Lower lobe of right lung (tissue), 2 donors: ENCODE measurements around the gene RPH3AL. TPM values are rescaled to one million over a fixed set of nuclear protein-coding genes. Genes with fewer than 3 reads are reported as not detected.

ENCODE experiments used
- ATAC-seq, 2 donors: fragments of 200-7000 bp; cut with Tn5 transposase; one replicate each; pipeline ENCODE4 v1.9.1; 2020 to 2022; ENCODE audit warnings: mild to moderate bottlenecking in 2 of 2, moderate library complexity in 2 of 2
- DNase-seq: peaks from one replicate; pipeline ENCODE4 v3.0.0-alpha.2; 2020
- H3K27ac ChIP-seq: fragments of 200-600 bp; one replicate; pipeline ENCODE4 v1.8.0; 2022
- H3K27me3 ChIP-seq: fragments of 200-600 bp; one replicate; pipeline ENCODE4 v1.8.0; 2022; ENCODE audit warnings: low read depth
- H3K36me3 ChIP-seq: fragments of 200-600 bp; one replicate; pipeline ENCODE4 v1.8.0; 2022; ENCODE audit warnings: mild to moderate bottlenecking
- H3K4me1 ChIP-seq: fragments of 200-600 bp; one replicate; pipeline ENCODE4 v1.8.0; 2022
- H3K4me3 ChIP-seq: fragments of 200-600 bp; one replicate; pipeline ENCODE4 v1.8.0; 2022; ENCODE audit warnings: mild to moderate bottlenecking
- H3K9me3 ChIP-seq: fragments of 200-600 bp; one replicate; pipeline ENCODE4 v1.8.0; 2022
- intact Hi-C: fragments of 100-400 bp; cut with DNase I; formaldehyde crosslinking; loops from one replicate; pipeline ENCODE4 v1.11.0; 2022
- total RNA-seq: library from RNA; stranded (reverse); fragmentation: NEBNext Ultra II Directional; extraction: Animal tissue kit (Norgen Biotek cat#: 25700); gene quantifications from one replicate; pipeline ENCODE4 v1.2.1, GENCODE V29; 2021
- TF ChIP-seq, protein P1 (sequence below): fragments of 200-600 bp; IDR thresholded peaks from one replicate; pipeline ENCODE4 v1.8.0; 2022; ENCODE audit warnings: antibody characterized with exemption, mild to moderate bottlenecking
- donor health status: DM: no; HTN: yes; CAD: no; lungs with severe emphysema.

The RPH3AL gene
- total RNA-seq, 1 donor from 2014 or later, result 38.7 TPM

DNA sequence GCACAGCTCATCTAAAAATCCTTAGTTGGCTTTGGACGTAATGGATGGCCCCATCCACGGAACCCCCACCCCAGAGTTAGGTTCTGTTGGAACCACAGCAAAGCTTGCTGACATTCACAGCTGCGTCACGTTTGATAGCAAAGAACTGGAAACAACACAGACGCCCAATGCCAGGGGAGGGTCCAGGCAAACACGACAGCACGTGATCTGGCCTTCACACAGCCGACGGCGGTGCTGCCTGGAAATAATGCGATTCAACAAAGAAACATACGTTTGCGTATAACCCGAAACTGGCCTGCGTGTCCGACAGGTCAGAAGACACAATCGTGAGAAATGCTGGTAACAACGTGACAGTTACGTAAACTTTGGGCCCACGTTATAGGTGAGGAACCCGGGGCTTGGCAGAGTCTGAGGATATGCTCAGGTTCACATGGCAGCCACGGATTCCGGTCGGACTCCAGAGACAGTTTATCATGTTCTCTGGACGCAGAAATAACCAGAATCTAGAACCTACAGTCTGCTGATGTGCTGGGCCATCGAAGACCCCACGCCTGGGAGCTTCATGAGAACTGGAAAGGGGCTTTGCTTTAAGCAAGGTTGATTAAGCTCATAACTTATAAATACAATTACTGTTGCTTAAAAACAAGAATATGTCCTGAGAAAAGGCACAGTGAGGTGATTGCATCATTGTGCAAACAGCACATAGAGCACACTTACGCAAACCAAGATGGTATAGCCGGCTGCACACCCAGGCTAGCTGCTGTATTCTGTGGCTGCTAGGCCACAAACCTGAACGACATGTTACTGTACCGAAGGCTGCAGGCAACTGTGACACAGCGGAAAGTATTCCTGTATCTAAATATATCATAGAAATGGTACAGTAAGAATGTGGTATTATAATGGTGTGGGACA is 70.4 kb downstream of the RPH3AL start:
- intact Hi-C loops, result no loop called here
- Histone ChIP-seq H3K36me3 (peaks cover 7% of the 10 kb centered on the region), H3K9me3 (no peaks in the 10 kb centered on the region), H3K4me3 (no peak overlapping the region), H3K27ac (no peak overlapping the region), H3K27me3 (no peaks in the 10 kb centered on the region), H3K4me1 (peaks cover 19% of the 10 kb centered on the region)
- TF ChIP-seq, protein P1, sequence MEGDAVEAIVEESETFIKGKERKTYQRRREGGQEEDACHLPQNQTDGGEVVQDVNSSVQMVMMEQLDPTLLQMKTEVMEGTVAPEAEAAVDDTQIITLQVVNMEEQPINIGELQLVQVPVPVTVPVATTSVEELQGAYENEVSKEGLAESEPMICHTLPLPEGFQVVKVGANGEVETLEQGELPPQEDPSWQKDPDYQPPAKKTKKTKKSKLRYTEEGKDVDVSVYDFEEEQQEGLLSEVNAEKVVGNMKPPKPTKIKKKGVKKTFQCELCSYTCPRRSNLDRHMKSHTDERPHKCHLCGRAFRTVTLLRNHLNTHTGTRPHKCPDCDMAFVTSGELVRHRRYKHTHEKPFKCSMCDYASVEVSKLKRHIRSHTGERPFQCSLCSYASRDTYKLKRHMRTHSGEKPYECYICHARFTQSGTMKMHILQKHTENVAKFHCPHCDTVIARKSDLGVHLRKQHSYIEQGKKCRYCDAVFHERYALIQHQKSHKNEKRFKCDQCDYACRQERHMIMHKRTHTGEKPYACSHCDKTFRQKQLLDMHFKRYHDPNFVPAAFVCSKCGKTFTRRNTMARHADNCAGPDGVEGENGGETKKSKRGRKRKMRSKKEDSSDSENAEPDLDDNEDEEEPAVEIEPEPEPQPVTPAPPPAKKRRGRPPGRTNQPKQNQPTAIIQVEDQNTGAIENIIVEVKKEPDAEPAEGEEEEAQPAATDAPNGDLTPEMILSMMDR, result no peak
- ATAC-seq (no peak), DNase-seq (peak; percentile 17)

DNA sequence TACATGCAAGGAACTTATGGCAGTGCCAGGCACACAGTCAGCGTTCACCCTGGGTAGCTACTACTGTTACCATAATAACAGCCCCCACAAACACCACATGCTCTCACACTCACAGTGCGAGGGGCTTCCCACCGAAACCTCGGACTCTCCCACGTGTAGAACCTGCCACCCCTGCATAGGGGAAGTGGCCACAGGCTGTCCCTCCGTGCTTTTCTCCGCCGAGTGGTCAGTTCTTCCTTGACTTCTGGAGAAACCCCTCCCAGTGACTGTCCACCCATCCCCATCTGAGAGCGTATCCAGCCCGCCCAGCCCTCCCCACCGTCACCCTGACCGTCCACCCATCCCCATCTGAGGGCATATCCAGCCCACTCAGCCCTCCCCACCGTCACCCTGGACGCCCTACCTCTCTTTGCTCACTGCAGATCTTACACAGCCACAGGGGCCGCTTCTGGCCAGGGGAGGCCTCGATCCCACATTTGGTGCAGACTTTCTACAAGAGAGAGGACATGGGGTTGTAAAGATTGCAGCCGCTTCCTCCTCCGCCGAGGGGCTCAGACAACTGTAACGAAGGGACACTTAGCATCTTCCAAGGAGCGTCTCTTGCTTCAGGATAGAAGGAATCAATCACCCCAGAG is 71.1 kb downstream of the RPH3AL start:
- H3K36me3 ChIP-seq, result peaks cover 7% of the 10 kb centered on the region
- TF ChIP-seq, protein P1, result no peak
- no peak overlapping the region for H3K4me3 ChIP-seq
- ATAC-seq (no peak), DNase-seq (peak; percentile 19)
- no peak overlapping the region for H3K27ac ChIP-seq
- H3K27me3 ChIP-seq, result no peaks in the 10 kb centered on the region
- intact Hi-C loops, result no loop called here
- peaks cover 19% of the 10 kb centered on the region for H3K4me1 ChIP-seq
- H3K9me3 ChIP-seq, result no peaks in the 10 kb centered on the region

DNA sequence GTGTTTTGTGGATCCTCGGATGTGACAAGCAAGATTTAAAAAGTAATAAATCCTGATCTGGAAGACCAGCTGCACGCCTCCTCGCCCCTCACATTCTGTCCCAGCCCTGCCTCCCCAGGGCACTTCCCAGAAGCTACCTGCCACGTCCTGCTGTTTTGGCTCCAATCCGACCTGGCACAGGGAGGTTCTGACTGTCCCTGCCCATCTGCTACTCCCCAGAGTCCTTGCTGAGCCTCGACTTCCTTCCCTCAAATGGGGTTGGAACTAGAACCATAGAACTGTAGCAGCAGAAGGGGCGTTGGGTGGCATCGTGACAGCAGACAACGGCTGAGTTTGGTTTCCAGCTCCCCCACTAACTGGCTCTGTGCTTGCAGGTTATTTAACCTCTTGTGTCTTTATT is 71.7 kb downstream of the RPH3AL start:
- intact Hi-C loops, result no loop called here
- Histone ChIP-seq H3K27ac (peak overlapping the region; percentile 82), H3K9me3 (no peaks in the 10 kb centered on the region), H3K4me3 (no peak overlapping the region), H3K4me1 (peaks cover 19% of the 10 kb centered on the region), H3K27me3 (no peaks in the 10 kb centered on the region), H3K36me3 (peaks cover 7% of the 10 kb centered on the region)
- ATAC-seq, result no peak
- TF ChIP-seq, protein P1, result no peak
- peak; percentile 22 for DNase-seq

DNA sequence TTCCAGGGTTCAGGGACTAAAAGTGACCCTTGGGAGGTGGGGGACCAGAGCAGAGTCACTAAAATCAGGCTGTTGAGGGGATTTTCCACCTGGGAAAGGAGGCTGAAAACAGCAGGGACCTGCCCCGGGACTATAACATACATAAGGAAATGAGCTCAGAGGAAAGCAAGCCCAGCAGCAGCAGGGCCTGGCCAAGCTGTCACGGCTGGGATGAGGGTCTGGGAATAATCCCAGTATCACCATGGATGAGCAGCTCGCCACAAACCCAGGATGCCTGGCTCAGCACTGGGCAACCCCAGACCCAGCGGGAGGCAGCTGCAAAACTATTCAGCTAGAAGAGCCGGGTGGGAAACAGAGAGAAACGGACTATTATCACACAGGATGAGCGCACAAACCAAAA is 72.4 kb downstream of the RPH3AL start:
- peak; percentile 30 for DNase-seq
- ATAC-seq, result no peak
- Histone ChIP-seq H3K36me3 (peaks cover 7% of the 10 kb centered on the region), H3K4me3 (no peak overlapping the region), H3K27ac (peak overlapping the region; percentile 82), H3K4me1 (peaks cover 19% of the 10 kb centered on the region), H3K27me3 (no peaks in the 10 kb centered on the region), H3K9me3 (no peaks in the 10 kb centered on the region)
- TF ChIP-seq, protein P1, result no peak
- intact Hi-C loops, result no loop called here

DNA sequence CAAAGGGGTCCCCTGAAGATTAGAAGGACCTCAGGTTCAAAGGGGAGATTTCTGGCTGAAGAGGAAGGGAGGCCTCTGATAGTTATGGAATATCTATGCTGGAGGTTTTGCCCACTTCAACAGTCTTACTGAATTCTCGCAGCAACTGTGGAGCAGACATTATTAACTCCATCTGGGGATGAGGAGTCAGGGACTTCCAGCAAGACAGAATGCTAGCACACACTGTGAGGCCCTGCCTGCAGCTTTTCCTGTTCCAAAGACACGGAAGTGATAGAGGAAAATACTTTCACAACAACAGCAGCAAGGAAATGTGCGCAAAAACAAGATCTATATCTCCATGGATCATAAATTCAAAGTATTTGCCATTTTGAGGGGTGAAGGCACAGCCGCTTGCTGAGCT is 72.8 kb downstream of the RPH3AL start:
- no peak overlapping the region for H3K4me3 ChIP-seq
- TF ChIP-seq, protein P1, result no peak
- DNase-seq (no peak), ATAC-seq (no peak)
- peaks cover 7% of the 10 kb centered on the region for H3K36me3 ChIP-seq
- no peaks in the 10 kb centered on the region for H3K9me3 ChIP-seq
- peak overlapping the region; percentile 82 for H3K27ac ChIP-seq
- no peaks in the 10 kb centered on the region for H3K27me3 ChIP-seq
- H3K4me1 ChIP-seq, result peaks cover 19% of the 10 kb centered on the region
- intact Hi-C loops, result no loop called here
